NT2/D1 (cell line): ENCODE data around the gene MICB.

Experiments used
- SUZ12 ChIP-seq: IDR thresholded peaks from 2 replicates; pipeline ENCODE4 v1.6.1; 2011; ENCODE audit not compliant: insufficient read length, insufficient read depth; ENCODE audit errors: extremely low read depth
- YY1 ChIP-seq: IDR thresholded peaks from 2 replicates; pipeline ENCODE4 v1.6.1; 2011; ENCODE audit not compliant: insufficient read length, insufficient read depth

DNA sequence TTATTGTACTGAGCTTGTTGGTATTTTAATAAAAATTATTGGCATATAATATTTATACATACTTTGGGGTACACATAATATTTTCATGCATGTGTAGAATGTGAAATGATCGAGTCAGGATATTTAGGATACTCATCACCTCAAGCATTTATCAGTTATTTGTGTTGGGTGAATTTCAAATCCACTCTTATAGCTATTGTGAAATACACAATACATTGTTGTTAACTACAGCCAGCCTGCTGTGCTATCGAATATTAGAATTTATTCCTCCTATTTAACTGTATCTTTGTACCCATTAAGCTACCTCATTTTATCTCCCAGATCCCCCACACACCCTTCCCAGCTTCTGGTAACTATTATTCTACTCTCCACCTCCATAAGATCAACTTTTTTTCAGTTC lies 14.6 kb upstream of the MICB start:
- TF ChIP-seq YY1 (no peak), SUZ12 (no peak)
